Stimulated activated effector memory CD8-positive, alpha-beta T cell treated with anti-CD3 and anti-CD28 coated beads, Interleukin-12 subunit alpha, Interleukin-12 subunit beta, amount 100 ng/mL, for 72 hours (primary cell): ENCODE results near the gene MTR.

Source experiments
- ATAC-seq: fragments of 150-1000 bp; cut with Tn5 transposase; 2 replicates; pipeline ENCODE4 v1.10.0; 2021
- DNase-seq, 2 donors: peaks; one replicate each; pipeline ENCODE4 v3.0.0; 2021 to 2022; ENCODE audit warnings: low spot score in 2 of 2
- H3K27ac Mint-ChIP-seq: one replicate; pipeline ENCODE4 v1.8.0; 2022; ENCODE audit warnings: mild to moderate bottlenecking, mixed read lengths
- H3K36me3 Mint-ChIP-seq: one replicate; pipeline ENCODE4 v1.8.0; 2022; ENCODE audit warnings: mild to moderate bottlenecking, mixed read lengths
- H3K4me1 Mint-ChIP-seq: one replicate; pipeline ENCODE4 v1.8.0; 2022; ENCODE audit warnings: mixed read lengths
- H3K4me3 Mint-ChIP-seq: one replicate; pipeline ENCODE4 v1.8.0; 2022; ENCODE audit warnings: mild to moderate bottlenecking, mixed read lengths
- H3K9me3 Mint-ChIP-seq: one replicate; pipeline ENCODE4 v1.8.0; 2022; ENCODE audit warnings: mixed read lengths

MTR gene

GRCh38 chr1:236861560-236862218 lies 66.6 kb downstream of the MTR start:
- no peak overlapping the region for H3K4me3 Mint-ChIP-seq
- no peak for ATAC-seq
- no peaks in the 10 kb centered on the region for H3K9me3 Mint-ChIP-seq
- H3K36me3 Mint-ChIP-seq, result peaks cover 96% of the 10 kb centered on the region
- H3K4me1 Mint-ChIP-seq, result peaks cover 10% of the 10 kb centered on the region
- DNase-seq, result no peak
- peak overlapping the region; percentile 56 for H3K27ac Mint-ChIP-seq

- Mint-ChIP-seq H3K9me3 (no peaks in the 10 kb centered on the region), H3K4me3 (no peak overlapping the region), H3K4me1 (peaks cover 10% of the 10 kb centered on the region), H3K36me3 (peaks cover 97% of the 10 kb centered on the region), H3K27ac (peak overlapping the region; percentile 56)
- ATAC-seq (no peak), DNase-seq (no peak)
Observed at GRCh38 chr1:236862219-236862591, 67.1 kb downstream of the MTR start.

GRCh38 chr1:236862615-236863211 lies 67.6 kb downstream of the MTR start:
- no peaks in the 10 kb centered on the region for H3K9me3 Mint-ChIP-seq
- H3K4me1 Mint-ChIP-seq, result peaks cover 6% of the 10 kb centered on the region
- DNase-seq (no peak), ATAC-seq (no peak)
- H3K4me3 Mint-ChIP-seq, result no peak overlapping the region
- H3K36me3 Mint-ChIP-seq, result peaks cover 97% of the 10 kb centered on the region
- no peak overlapping the region for H3K27ac Mint-ChIP-seq

- Mint-ChIP-seq H3K9me3 (no peaks in the 10 kb centered on the region), H3K4me1 (no peaks in the 10 kb centered on the region), H3K4me3 (no peak overlapping the region), H3K27ac (no peak overlapping the region), H3K36me3 (peaks cover 98% of the 10 kb centered on the region)
- DNase-seq (no peak), ATAC-seq (no peak)
Observed at GRCh38 chr1:236864211-236864610, 69.1 kb downstream of the MTR start.

- peaks cover 99% of the 10 kb centered on the region for H3K36me3 Mint-ChIP-seq
Observed at GRCh38 chr1:236864996-236865817, 70.1 kb downstream of the MTR start.

GRCh38 chr1:236865818-236866155 lies 70.7 kb downstream of the MTR start:
- Mint-ChIP-seq H3K9me3 (no peaks in the 10 kb centered on the region), H3K4me3 (no peak overlapping the region), H3K4me1 (peaks cover 8% of the 10 kb centered on the region), H3K27ac (peak overlapping the region; percentile 69), H3K36me3 (peaks cover 99% of the 10 kb centered on the region)
- DNase-seq, result no peak
- no peak for ATAC-seq

More at GRCh38 chr1:236864996-236865817, 70.1 kb downstream of the MTR start:
- no peak overlapping the region for H3K4me3 Mint-ChIP-seq
- DNase-seq (no peak), ATAC-seq (no peak)
- H3K4me1 Mint-ChIP-seq, result peaks cover 2% of the 10 kb centered on the region
- no peaks in the 10 kb centered on the region for H3K9me3 Mint-ChIP-seq
- H3K27ac Mint-ChIP-seq, result peak overlapping the region; percentile 69

GRCh38 chr1:236868625-236869467 lies 73.8 kb downstream of the MTR start:
- Mint-ChIP-seq H3K4me3 (no peak overlapping the region), H3K27ac (no peak overlapping the region), H3K9me3 (no peaks in the 10 kb centered on the region), H3K36me3 (peaks cover 99% of the 10 kb centered on the region), H3K4me1 (peaks cover 12% of the 10 kb centered on the region)
- peak in 1 of 2 donors; percentile 17 for DNase-seq
- ATAC-seq, result peak; percentile 69

- Mint-ChIP-seq H3K27ac (no peak overlapping the region), H3K36me3 (peaks cover 99% of the 10 kb centered on the region), H3K4me1 (peaks cover 12% of the 10 kb centered on the region), H3K4me3 (no peak overlapping the region), H3K9me3 (no peaks in the 10 kb centered on the region)
- ATAC-seq (no peak), DNase-seq (no peak)
Observed at GRCh38 chr1:236869911-236870310, 74.8 kb downstream of the MTR start.

- DNase-seq (no peak), ATAC-seq (no peak)
- Mint-ChIP-seq H3K36me3 (peaks cover 99% of the 10 kb centered on the region), H3K27ac (no peak overlapping the region), H3K4me3 (no peak overlapping the region), H3K4me1 (peaks cover 12% of the 10 kb centered on the region), H3K9me3 (no peaks in the 10 kb centered on the region)
Observed at GRCh38 chr1:236870721-236871120, 75.6 kb downstream of the MTR start.

GRCh38 chr1:236872075-236872666 lies 77.1 kb downstream of the MTR start:
- Mint-ChIP-seq H3K4me1 (peaks cover 12% of the 10 kb centered on the region), H3K9me3 (no peaks in the 10 kb centered on the region)

GRCh38 chr1:236875975-236876374 lies 80.9 kb downstream of the MTR start:
- Mint-ChIP-seq H3K4me3 (no peak overlapping the region), H3K27ac (no peak overlapping the region), H3K36me3 (peaks cover 87% of the 10 kb centered on the region), H3K4me1 (peaks cover 2% of the 10 kb centered on the region), H3K9me3 (no peaks in the 10 kb centered on the region)
- DNase-seq (no peak), ATAC-seq (no peak)

More at GRCh38 chr1:236872075-236872666, 77.1 kb downstream of the MTR start:
- DNase-seq (no peak), ATAC-seq (no peak)
- Mint-ChIP-seq H3K4me3 (no peak overlapping the region), H3K27ac (peak overlapping the region; percentile 58), H3K36me3 (peaks cover 100% of the 10 kb centered on the region)

GRCh38 chr1:236877661-236878060 lies 82.6 kb downstream of the MTR start:
- no peak overlapping the region for H3K27ac Mint-ChIP-seq
- no peak for ATAC-seq
- no peaks in the 10 kb centered on the region for H3K9me3 Mint-ChIP-seq
- H3K4me1 Mint-ChIP-seq, result no peaks in the 10 kb centered on the region
- DNase-seq, result no peak
- H3K36me3 Mint-ChIP-seq, result peaks cover 74% of the 10 kb centered on the region
- no peak overlapping the region for H3K4me3 Mint-ChIP-seq

- ATAC-seq (no peak), DNase-seq (no peak)
- Mint-ChIP-seq H3K9me3 (no peaks in the 10 kb centered on the region), H3K4me1 (no peaks in the 10 kb centered on the region), H3K27ac (no peak overlapping the region), H3K36me3 (peaks cover 72% of the 10 kb centered on the region), H3K4me3 (no peak overlapping the region)
Observed at GRCh38 chr1:236880209-236880608, 85.1 kb downstream of the MTR start.

GRCh38 chr1:236882678-236883077 lies 87.6 kb downstream of the MTR start:
- Mint-ChIP-seq H3K9me3 (no peaks in the 10 kb centered on the region), H3K4me3 (no peak overlapping the region), H3K27ac (no peak overlapping the region), H3K36me3 (peaks cover 72% of the 10 kb centered on the region), H3K4me1 (no peaks in the 10 kb centered on the region)
- no peak for DNase-seq
- ATAC-seq, result no peak

GRCh38 chr1:236886199-236886598 lies 91.1 kb downstream of the MTR start:
- Mint-ChIP-seq H3K9me3 (no peaks in the 10 kb centered on the region), H3K36me3 (peaks cover 81% of the 10 kb centered on the region)
- no peak for ATAC-seq

More at GRCh38 chr1:236886199-236886598, 91.1 kb downstream of the MTR start:
- no peak for DNase-seq
- H3K27ac Mint-ChIP-seq, result no peak overlapping the region
- H3K4me3 Mint-ChIP-seq, result no peak overlapping the region
- H3K4me1 Mint-ChIP-seq, result no peaks in the 10 kb centered on the region
